SK-N-MC (cell line): ENCODE measurements around the gene MPLKIP.
"Not testable (repeated sequence)": the region's sequence is repeated elsewhere in the genome, so short reads cannot be mapped to it uniquely, and the experiment has no call there.

ENCODE experiments used
- EZH2 ChIP-seq: fragments of 200-600 bp; sonication (generic); IDR thresholded peaks from one replicate; pipeline ENCODE4 v1.6.1; 2017; ENCODE audit warnings: antibody characterized with exemption
- POLR2AphosphoS5 ChIP-seq: IDR thresholded peaks from 2 replicates; pipeline ENCODE4 v1.6.1; 2012; ENCODE audit warnings: mild to moderate bottlenecking, low read depth, low read length, borderline replicate concordance

DNA sequence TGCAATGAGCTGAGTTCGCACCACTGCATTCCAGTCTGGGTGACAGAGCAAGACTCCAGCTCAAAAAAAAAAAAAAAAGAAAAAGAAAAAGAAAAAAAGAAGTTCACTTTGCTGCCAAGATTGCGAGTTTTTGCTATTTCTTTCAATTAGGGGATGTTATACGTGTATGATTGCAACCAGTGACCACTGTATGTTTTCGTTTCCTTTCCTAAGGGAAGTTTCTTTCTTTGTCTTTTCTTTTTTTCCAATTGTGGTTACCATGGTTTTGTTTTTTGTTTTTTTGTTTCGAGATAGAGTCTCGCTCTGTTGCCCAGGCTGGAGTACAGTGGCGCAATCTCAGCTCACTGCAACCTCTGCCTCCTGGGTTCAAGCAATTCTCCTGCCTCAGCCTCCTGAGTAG, 16.2 kb downstream of the MPLKIP start:
- not testable (repeated sequence) for TF ChIP-seq EZH2, POLR2AphosphoS5
